DMS79 (cell line): Measurements from ENCODE around the gene C14orf39.
"Not testable (repeated sequence)": the region's sequence is repeated elsewhere in the genome, so short reads cannot be mapped to it uniquely, and the experiment has no call there.

Source experiments
- DNase-seq: peaks from one replicate; lab custom pipeline; 2025; lab: John Stamatoyannopoulos, UW

The C14orf39 gene

GRCh38 chr14:60488175-60488574 is 2.3 kb upstream of the C14orf39 start:
- no peak for DNase-seq

GRCh38 chr14:60487211-60487610 is 1.3 kb upstream of the C14orf39 start:
- DNase-seq, result no peak

GRCh38 chr14:60485057-60485597 is 736 bp downstream of the C14orf39 start:
- no peak for DNase-seq

GRCh38 chr14:60482743-60483142 is 3.1 kb downstream of the C14orf39 start:
- no peak for DNase-seq

GRCh38 chr14:60480248-60480647 is 5.6 kb downstream of the C14orf39 start:
- DNase-seq, result not testable (repeated sequence)

- DNase-seq, result no peak
Observed at GRCh38 chr14:60455875-60456274, 30.0 kb downstream of the C14orf39 start.

GRCh38 chr14:60430276-60430675 is 55.6 kb downstream of the C14orf39 start:
- DNase-seq, result no peak

GRCh38 chr14:60420050-60420449 is 65.8 kb downstream of the C14orf39 start:
- DNase-seq, result no peak

- not testable (repeated sequence) for DNase-seq
Observed at GRCh38 chr14:60397550-60397949, 88.3 kb downstream of the C14orf39 start.

GRCh38 chr14:60396718-60397343 is 89.0 kb downstream of the C14orf39 start:
- no peak for DNase-seq
